K562 (cell line): ENCODE results near the gene SPACA9. TPM values are rescaled to one million over a fixed set of nuclear protein-coding genes. Genes with fewer than 3 reads are reported as not detected.

ENCODE experiments used
- CCNT2 ChIP-seq: IDR thresholded peaks from 2 replicates; pipeline ENCODE4 v1.6.1; 2011; ENCODE audit warnings: borderline replicate concordance, low read depth, mild to moderate bottlenecking, moderate library complexity, mixed read lengths, low read length; ENCODE audit not compliant: insufficient read length; ENCODE audit errors: extremely low read depth
- ELF2 ChIP-seq: fragments of 250-450 bp; sonication (Bioruptor Pico); IDR thresholded peaks from 2 replicates; pipeline ENCODE4 v1.5.0; 2021; ENCODE audit warnings: mild to moderate bottlenecking
- FOSL1 ChIP-seq: fragments of 200-800 bp; sonication (Bioruptor generic); conservative IDR thresholded peaks from 2 replicates; pipeline ENCODE4 v1.6.1; 2016; ENCODE audit warnings: missing genetic modification characterization, missing compliant biosample characterization
- NFIC ChIP-seq: fragments of 450-650 bp; IDR thresholded peaks from 2 replicates; pipeline ENCODE4 v1.6.1; 2017; ENCODE audit warnings: mild to moderate bottlenecking, inconsistent platforms
- SRSF3 ChIP-seq: fragments of 200-400 bp; formaldehyde crosslinking; IDR thresholded peaks from 2 replicates; pipeline ENCODE4 v1.6.1; 2016; ENCODE audit warnings: mild to moderate bottlenecking, low read length, moderate library complexity; ENCODE audit not compliant: insufficient read depth
- polyA plus RNA-seq, 8 experiments: library from polyadenylated mRNA; depleted of rRNA in 4 of 8; stranded (reverse) in 5 of 8; unstranded in 3 of 8; fragments of >200 nt; fragmentation: Nextera tagmentation in 2 of 8; fragmentation: Illumina TruSeq in 1 of 8; extraction: Ambion mirVana in 2 of 8; extraction: Trizol in 1 of 8; gene quantifications; 2 replicates each; pipeline versions ENCODE4 v1.2.1 to v1.2.3, GENCODE V29; 2011 to 2014; ENCODE audit warnings: inconsistent platforms in 1 of 8, missing spikeins in 1 of 8
- total RNA-seq, 7 experiments: library from RNA; depleted of rRNA in 6 of 7; stranded (reverse); fragments of >200 nt in 6 of 7; fragmentation: Illumina TruSeq in 2 of 7; extraction: Trizol in 2 of 7; gene quantifications; 2 replicates each; pipeline versions ENCODE4 v1.2.1 to v1.2.3, GENCODE V29; 2011 to 2021; ENCODE audit warnings: low replicate concordance in 1 of 7
- TF ChIP-seq, protein P1 (sequence below): fragments of 450-650 bp; IDR thresholded peaks from 2 replicates; pipeline ENCODE4 v1.6.1; 2016; ENCODE audit warnings: low read depth
- TF ChIP-seq, protein P2 (sequence below): fragments of 250-450 bp; sonication (Bioruptor Pico); IDR thresholded peaks from 2 replicates; pipeline ENCODE4 v1.8.0; 2021; ENCODE audit warnings: borderline replicate concordance, mild to moderate bottlenecking, moderate library complexity; ENCODE audit not compliant: poor library complexity, severe bottlenecking

The SPACA9 gene
- total and polyA plus RNA-seq, 9 of the 15 experiments (the other 6 are each of a cell fraction or from before 2014, with no cell fraction given) = 0.06 to 0.51 (median 0.36) TPM

- TF ChIP-seq, protein P1, sequence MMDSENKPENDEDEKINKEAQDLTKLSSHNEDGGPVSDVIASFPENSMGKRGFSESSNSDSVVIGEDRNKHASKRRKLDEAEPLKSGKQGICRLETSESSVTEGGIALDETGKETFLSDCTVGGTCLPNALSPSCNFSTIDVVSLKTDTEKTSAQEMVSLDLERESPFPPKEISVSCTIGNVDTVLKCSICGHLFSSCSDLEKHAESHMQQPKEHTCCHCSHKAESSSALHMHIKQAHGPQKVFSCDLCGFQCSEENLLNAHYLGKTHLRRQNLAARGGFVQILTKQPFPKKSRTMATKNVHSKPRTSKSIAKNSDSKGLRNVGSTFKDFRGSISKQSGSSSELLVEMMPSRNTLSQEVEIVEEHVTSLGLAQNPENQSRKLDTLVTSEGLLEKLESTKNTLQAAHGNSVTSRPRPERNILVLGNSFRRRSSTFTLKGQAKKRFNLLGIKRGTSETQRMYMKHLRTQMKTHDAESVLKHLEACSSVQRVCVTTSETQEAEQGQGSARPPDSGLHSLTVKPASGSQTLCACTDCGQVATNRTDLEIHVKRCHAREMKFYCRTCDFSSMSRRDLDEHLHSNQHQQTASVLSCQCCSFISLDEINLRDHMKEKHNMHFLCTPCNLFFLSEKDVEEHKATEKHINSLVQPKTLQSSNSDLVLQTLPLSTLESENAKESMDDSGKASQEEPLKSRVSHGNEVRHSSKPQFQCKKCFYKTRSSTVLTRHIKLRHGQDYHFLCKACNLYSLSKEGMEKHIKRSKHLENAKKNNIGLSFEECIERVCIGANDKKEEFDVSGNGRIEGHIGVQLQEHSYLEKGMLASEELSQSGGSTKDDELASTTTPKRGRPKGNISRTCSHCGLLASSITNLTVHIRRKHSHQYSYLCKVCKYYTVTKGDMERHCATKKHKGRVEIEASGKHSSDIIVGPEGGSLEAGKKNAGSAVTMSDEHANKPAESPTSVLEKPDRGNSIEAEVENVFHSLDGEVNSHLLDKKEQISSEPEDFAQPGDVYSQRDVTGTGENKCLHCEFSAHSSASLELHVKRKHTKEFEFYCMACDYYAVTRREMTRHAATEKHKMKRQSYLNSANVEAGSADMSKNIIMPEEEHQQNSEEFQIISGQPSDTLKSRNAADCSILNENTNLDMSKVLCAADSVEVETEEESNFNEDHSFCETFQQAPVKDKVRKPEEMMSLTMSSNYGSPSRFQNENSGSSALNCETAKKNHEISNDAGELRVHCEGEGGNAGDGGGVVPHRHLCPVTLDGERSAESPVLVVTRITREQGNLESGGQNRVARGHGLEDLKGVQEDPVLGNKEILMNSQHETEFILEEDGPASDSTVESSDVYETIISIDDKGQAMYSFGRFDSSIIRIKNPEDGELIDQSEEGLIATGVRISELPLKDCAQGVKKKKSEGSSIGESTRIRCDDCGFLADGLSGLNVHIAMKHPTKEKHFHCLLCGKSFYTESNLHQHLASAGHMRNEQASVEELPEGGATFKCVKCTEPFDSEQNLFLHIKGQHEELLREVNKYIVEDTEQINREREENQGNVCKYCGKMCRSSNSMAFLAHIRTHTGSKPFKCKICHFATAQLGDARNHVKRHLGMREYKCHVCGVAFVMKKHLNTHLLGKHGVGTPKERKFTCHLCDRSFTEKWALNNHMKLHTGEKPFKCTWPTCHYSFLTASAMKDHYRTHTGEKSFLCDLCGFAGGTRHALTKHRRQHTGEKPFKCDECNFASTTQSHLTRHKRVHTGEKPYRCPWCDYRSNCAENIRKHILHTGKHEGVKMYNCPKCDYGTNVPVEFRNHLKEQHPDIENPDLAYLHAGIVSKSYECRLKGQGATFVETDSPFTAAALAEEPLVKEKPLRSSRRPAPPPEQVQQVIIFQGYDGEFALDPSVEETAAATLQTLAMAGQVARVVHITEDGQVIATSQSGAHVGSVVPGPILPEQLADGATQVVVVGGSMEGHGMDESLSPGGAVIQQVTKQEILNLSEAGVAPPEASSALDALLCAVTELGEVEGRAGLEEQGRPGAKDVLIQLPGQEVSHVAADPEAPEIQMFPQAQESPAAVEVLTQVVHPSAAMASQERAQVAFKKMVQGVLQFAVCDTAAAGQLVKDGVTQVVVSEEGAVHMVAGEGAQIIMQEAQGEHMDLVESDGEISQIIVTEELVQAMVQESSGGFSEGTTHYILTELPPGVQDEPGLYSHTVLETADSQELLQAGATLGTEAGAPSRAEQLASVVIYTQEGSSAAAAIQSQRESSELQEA = no peak
- TF ChIP-seq, protein P2, sequence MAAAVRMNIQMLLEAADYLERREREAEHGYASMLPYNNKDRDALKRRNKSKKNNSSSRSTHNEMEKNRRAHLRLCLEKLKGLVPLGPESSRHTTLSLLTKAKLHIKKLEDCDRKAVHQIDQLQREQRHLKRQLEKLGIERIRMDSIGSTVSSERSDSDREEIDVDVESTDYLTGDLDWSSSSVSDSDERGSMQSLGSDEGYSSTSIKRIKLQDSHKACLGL = no peak
- TF ChIP-seq SRSF3 = no peak
- TF ChIP-seq FOSL1 (tag) = no peak
- no peak for TF ChIP-seq ELF2
- no peak for TF ChIP-seq CCNT2
- no peak for TF ChIP-seq NFIC
These were observed 9.5 kb downstream of the SPACA9 start (continued) for GRCh38 chr9:132888151-132888550.
